Measurements from ENCODE around the gene ZSWIM6. TPM values are rescaled to one million over a fixed set of nuclear protein-coding genes. Genes with fewer than 3 reads are reported as not detected.

ZSWIM6 gene
- total RNA-seq, 1 experiment from 2014 or later, result 12.9 TPM

- peak overlapping the region; percentile 45; the same call in 1 of the 2 replicates for H2AFZ ChIP-seq
- POLR2A ChIA-PET (ENCODE audit: unreplicated experiment), result interaction anchor here (0.6 to 1.1 kb wide), 2 partner anchors 25 to 131 kb away, joined by 3 to 6 read pairs; no protein-coding TSS in a partner anchor
- H3K4me3 ChIP-seq, result no peak overlapping the region
- intact Hi-C loops (cut with micrococcal nuclease; ENCODE audit: unreplicated experiment), result loop anchor here (1.0 kb wide), 1 partner anchor 25 kb away; no protein-coding TSS in a partner anchor
- TF ChIP-seq EZH2 (IDR thresholded peaks at IDR 0.05; ENCODE audit: low read depth), result no peak
- TF ChIP-seq CTCF (conservative IDR thresholded peaks at IDR 0.05), result no peak
- H4K20me1 ChIP-seq (ENCODE audit: insufficient read depth), result no peaks in the 10 kb centered on the region
- no peaks in the 10 kb centered on the region for H3K9me3 ChIP-seq (ENCODE audit: insufficient read depth, low read depth)
- peaks cover 71% of the 10 kb centered on the region for H3K4me1 ChIP-seq (replicated peaks; ENCODE audit: insufficient read depth)
- no TSS peak for BruUV-seq (replicated peaks)
- no peaks in the 10 kb centered on the region for H3K27me3 ChIP-seq (ENCODE audit: insufficient read depth, low read depth)
- DNase-seq, result peak in 1 of 2 experiments; percentile 76
- no peaks in the 10 kb centered on the region for H3K79me2 ChIP-seq (ENCODE audit: low read depth)
- no peaks in the 10 kb centered on the region for H3K9me2 ChIP-seq (ENCODE audit: insufficient read depth)
- no peaks in the 10 kb centered on the region for H3K36me3 ChIP-seq (ENCODE audit: low read depth)
- H3K27ac ChIP-seq, result no peak overlapping the region
- H3K4me2 ChIP-seq, result peak overlapping the region; percentile 48
- CTCF ChIA-PET, result interaction anchor here (0.5 kb wide), 1 partner anchor 113 kb away, joined by 4 read pairs; no protein-coding TSS in a partner anchor
- H3F3A ChIP-seq (ENCODE audit: insufficient read depth, low read depth), result peaks cover 67% of the 10 kb centered on the region
Observed at GRCh38 chr5:61306531-61307131, 25.4 kb upstream of the ZSWIM6 start.

DNA sequence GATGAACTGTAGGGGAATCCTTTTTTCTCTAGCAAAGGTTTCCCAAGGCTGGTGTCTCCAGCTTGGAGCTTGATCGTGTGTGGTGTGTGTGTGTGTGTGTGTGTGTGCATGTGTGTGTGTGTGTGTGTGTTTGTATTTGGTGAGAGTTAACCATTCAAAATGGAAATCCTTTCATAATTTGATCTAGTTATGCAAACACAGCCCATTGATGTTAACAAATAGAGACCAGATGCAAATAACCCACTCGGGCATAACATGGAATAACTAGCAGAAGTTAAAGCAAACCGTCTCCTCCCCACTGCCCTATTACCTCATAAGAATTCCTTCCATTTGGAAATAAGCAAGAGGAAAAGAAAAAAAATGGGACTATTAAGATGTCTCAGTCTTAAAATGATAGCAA is 24.9 kb upstream of the ZSWIM6 start:
- Histone ChIP-seq H3K36me3 (ENCODE audit: low read depth) (no peaks in the 10 kb centered on the region), H4K20me1 (ENCODE audit: insufficient read depth) (no peaks in the 10 kb centered on the region), H3K4me1 (replicated peaks; ENCODE audit: insufficient read depth) (peaks cover 73% of the 10 kb centered on the region), H3K4me3 (no peak overlapping the region), H3K9me2 (ENCODE audit: insufficient read depth) (no peaks in the 10 kb centered on the region), H2AFZ (no peak overlapping the region), H3K4me2 (peak overlapping the region; percentile 48), H3K27ac (no peak overlapping the region), H3K27me3 (ENCODE audit: insufficient read depth, low read depth) (no peaks in the 10 kb centered on the region), H3K79me2 (ENCODE audit: low read depth) (no peaks in the 10 kb centered on the region), H3F3A (ENCODE audit: insufficient read depth, low read depth) (peaks cover 69% of the 10 kb centered on the region), H3K9me3 (ENCODE audit: insufficient read depth, low read depth) (no peaks in the 10 kb centered on the region)
- POLR2A ChIA-PET (ENCODE audit: unreplicated experiment), result interaction anchor here (0.6 to 1.1 kb wide), 2 partner anchors 25 to 132 kb away, joined by 3 to 6 read pairs; no protein-coding TSS in a partner anchor
- no peak for TF ChIP-seq CTCF (conservative IDR thresholded peaks at IDR 0.05)
- TF ChIP-seq EZH2 (IDR thresholded peaks at IDR 0.05; ENCODE audit: low read depth), result no peak
- BruUV-seq (replicated peaks), result no TSS peak
- intact Hi-C loops (cut with micrococcal nuclease; ENCODE audit: unreplicated experiment), result no loop called here
- CTCF ChIA-PET, result no interaction called here
- no peak for DNase-seq

DNA sequence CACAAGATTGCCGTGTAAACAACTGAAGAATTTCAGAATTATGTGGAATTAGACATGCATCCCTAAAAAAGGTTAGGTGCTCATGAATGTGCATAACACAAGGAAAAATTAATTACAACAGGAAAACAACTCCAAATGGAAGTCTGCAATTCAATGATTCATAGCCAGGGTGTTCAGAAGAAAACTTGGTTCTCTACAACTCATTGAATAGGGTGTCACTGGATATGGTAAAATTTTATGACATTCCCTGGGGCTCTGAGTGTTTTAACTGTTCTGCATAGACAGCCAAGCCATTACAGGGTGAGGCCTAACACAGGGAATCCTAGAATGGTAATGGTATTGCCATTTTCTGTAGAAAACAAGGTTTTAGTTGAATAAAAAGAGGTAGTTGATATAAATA is 24.4 kb upstream of the ZSWIM6 start:
- H3K27me3 ChIP-seq (ENCODE audit: insufficient read depth, low read depth), result no peaks in the 10 kb centered on the region
- no peaks in the 10 kb centered on the region for H4K20me1 ChIP-seq (ENCODE audit: insufficient read depth)
- no peak overlapping the region for H3K27ac ChIP-seq
- no peaks in the 10 kb centered on the region for H3K9me2 ChIP-seq (ENCODE audit: insufficient read depth)
- ChIA-PET POLR2A (ENCODE audit: unreplicated experiment) (no interaction called here), CTCF (no interaction called here)
- H3F3A ChIP-seq (ENCODE audit: insufficient read depth, low read depth), result peaks cover 69% of the 10 kb centered on the region
- intact Hi-C loops (cut with micrococcal nuclease; ENCODE audit: unreplicated experiment), result no loop called here
- H3K9me3 ChIP-seq (ENCODE audit: insufficient read depth, low read depth), result no peaks in the 10 kb centered on the region
- no peaks in the 10 kb centered on the region for H3K36me3 ChIP-seq (ENCODE audit: low read depth)
- no peak overlapping the region for H3K4me2 ChIP-seq
- BruUV-seq (replicated peaks), result no TSS peak
- peak in 1 of 2 experiments; percentile 21 for DNase-seq
- no peak overlapping the region for H2AFZ ChIP-seq
- no peaks in the 10 kb centered on the region for H3K79me2 ChIP-seq (ENCODE audit: low read depth)
- peaks cover 73% of the 10 kb centered on the region for H3K4me1 ChIP-seq (replicated peaks; ENCODE audit: insufficient read depth)
- no peak overlapping the region for H3K4me3 ChIP-seq
- no peak for TF ChIP-seq CTCF (conservative IDR thresholded peaks at IDR 0.05)
- no peak for TF ChIP-seq EZH2 (IDR thresholded peaks at IDR 0.05; ENCODE audit: low read depth)
